ENCODE measurements around the gene TOP1. TPM values are rescaled to one million over a fixed set of nuclear protein-coding genes. Genes with fewer than 3 reads are reported as not detected.

TOP1 gene
- total and polyA plus RNA-seq, 2 donors from 2014 or later: 23.4 to 49.9 TPM

DNA sequence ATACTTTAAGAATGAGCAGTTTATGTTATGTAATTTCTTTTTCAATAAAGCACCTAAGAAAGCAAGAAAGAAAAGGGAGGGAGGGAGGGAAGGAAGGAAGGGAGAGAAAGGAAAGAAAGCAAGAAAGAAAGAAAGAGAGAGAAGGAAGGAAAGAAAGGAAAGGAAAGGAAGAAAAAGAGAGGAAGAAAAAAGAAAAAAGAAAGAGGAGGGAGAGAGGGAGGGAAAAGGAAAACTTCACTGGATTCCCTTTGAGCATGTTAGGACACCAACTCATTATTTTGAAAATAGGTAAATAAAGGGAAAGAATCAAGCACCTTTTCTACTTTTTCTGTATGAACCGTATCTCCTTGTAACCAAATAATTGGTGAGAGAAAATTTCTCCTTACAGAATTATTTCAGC is 32.3 kb upstream of the TOP1 start:
- DNase-seq (no peak), FAIRE-seq (no peak)
- Histone ChIP-seq H3K9ac (ENCODE audit: low read length in 3 of 3) (no peak overlapping the region), H3K27me3 (ENCODE audit: control insufficient read depth, insufficient read depth, low read length) (no peaks in the 10 kb centered on the region), H3K27ac (ENCODE audit: low read depth in 2 of 2, low read length in 2 of 2) (no peak overlapping the region), H3K4me3 (ENCODE audit: low read length in 3 of 3) (no peak overlapping the region), H3K9me3 (ENCODE audit: control insufficient read depth in 2 of 3, insufficient read depth in 1 of 3, low read length in 3 of 3) (no peaks in the 10 kb centered on the region), H3K4me1 (ENCODE audit: control insufficient read depth in 2 of 3, insufficient read depth in 2 of 3, low read depth in 1 of 3, low read length in 3 of 3) (no peaks in the 10 kb centered on the region), H3K36me3 (ENCODE audit: control insufficient read depth in 2 of 3, insufficient read depth in 3 of 3, low read length in 3 of 3) (no peaks in the 10 kb centered on the region)
- no peak for TF ChIP-seq CTCF (IDR thresholded peaks at IDR 0.05; ENCODE audit: borderline replicate concordance, extremely low read depth, insufficient read depth)
- intact Hi-C loops (cut with DNase I): no loop called here

DNA sequence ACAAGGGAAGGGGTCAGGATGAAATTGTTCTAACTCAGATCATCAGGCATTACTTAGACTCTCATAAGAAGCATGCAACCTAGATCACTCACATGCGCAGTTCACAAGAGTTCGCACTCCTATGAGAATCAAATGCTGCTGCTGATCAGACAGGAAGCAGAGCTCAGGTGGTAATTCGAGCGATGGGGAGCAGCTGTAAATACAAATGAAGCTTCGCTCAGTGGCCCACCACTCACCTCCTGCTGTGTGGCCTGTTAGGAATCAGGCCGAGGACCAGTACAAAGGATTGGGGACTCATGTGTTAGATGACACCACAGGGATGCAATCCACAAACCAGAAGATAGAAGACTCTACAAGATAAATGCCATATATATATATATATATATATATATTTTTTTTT is 31.5 kb upstream of the TOP1 start:
- no peak for FAIRE-seq
- no peak overlapping the region for H3K9ac ChIP-seq (ENCODE audit: low read length in 3 of 3)
- no peaks in the 10 kb centered on the region for H3K27me3 ChIP-seq (ENCODE audit: control insufficient read depth, insufficient read depth, low read length)
- H3K36me3 ChIP-seq (ENCODE audit: control insufficient read depth in 2 of 3, insufficient read depth in 3 of 3, low read length in 3 of 3): no peaks in the 10 kb centered on the region
- H3K4me1 ChIP-seq (ENCODE audit: control insufficient read depth in 2 of 3, insufficient read depth in 2 of 3, low read depth in 1 of 3, low read length in 3 of 3): no peaks in the 10 kb centered on the region
- DNase-seq: no peak
- H3K27ac ChIP-seq (ENCODE audit: low read depth in 2 of 2, low read length in 2 of 2): no peak overlapping the region
- no peak for TF ChIP-seq CTCF (IDR thresholded peaks at IDR 0.05; ENCODE audit: borderline replicate concordance, extremely low read depth, insufficient read depth)
- no peaks in the 10 kb centered on the region for H3K9me3 ChIP-seq (ENCODE audit: control insufficient read depth in 2 of 3, insufficient read depth in 1 of 3, low read length in 3 of 3)
- H3K4me3 ChIP-seq (ENCODE audit: low read length in 3 of 3): no peak overlapping the region
- intact Hi-C loops (cut with DNase I): no loop called here

DNA sequence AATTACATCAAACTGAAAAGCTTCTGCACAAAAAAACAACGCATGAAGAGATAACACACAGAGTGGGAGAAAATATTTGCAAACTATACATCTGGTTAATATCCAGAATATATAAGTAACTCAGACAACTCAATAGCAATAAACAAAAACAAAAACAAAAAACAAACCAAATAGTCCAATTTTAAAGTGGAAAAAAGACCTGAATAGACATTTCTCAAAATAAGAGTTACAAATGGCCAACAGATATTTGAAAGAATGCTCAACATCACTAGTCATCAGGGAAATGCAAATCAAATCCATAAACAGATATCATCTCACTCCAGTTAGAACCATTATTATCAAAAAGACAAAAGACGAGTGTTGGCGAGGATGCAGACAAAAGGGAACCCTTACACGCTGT is 28.8 kb upstream of the TOP1 start:
- Histone ChIP-seq H3K27me3 (ENCODE audit: control insufficient read depth, insufficient read depth, low read length) (no peaks in the 10 kb centered on the region), H3K9ac (ENCODE audit: low read length in 3 of 3) (no peak overlapping the region), H3K4me3 (ENCODE audit: low read length in 3 of 3) (no peak overlapping the region), H3K36me3 (ENCODE audit: control insufficient read depth in 2 of 3, insufficient read depth in 3 of 3, low read length in 3 of 3) (no peaks in the 10 kb centered on the region), H3K27ac (ENCODE audit: low read depth in 2 of 2, low read length in 2 of 2) (no peak overlapping the region), H3K4me1 (ENCODE audit: control insufficient read depth in 2 of 3, insufficient read depth in 2 of 3, low read depth in 1 of 3, low read length in 3 of 3) (peaks cover 0 to 4% (median 3%) of the 10 kb centered on the region in 3 donors), H3K9me3 (ENCODE audit: control insufficient read depth in 2 of 3, insufficient read depth in 1 of 3, low read length in 3 of 3) (no peaks in the 10 kb centered on the region)
- FAIRE-seq (no peak), DNase-seq (no peak)
- no peak for TF ChIP-seq CTCF (IDR thresholded peaks at IDR 0.05; ENCODE audit: borderline replicate concordance, extremely low read depth, insufficient read depth)
- intact Hi-C loops (cut with DNase I): no loop called here

- Histone ChIP-seq H3K36me3 (ENCODE audit: control insufficient read depth in 2 of 3, insufficient read depth in 3 of 3, low read length in 3 of 3) (no peaks in the 10 kb centered on the region), H3K27me3 (ENCODE audit: control insufficient read depth, insufficient read depth, low read length) (no peaks in the 10 kb centered on the region), H3K9me3 (ENCODE audit: control insufficient read depth in 2 of 3, insufficient read depth in 1 of 3, low read length in 3 of 3) (no peaks in the 10 kb centered on the region), H3K4me1 (ENCODE audit: control insufficient read depth in 2 of 3, insufficient read depth in 2 of 3, low read depth in 1 of 3, low read length in 3 of 3) (peaks cover 0 to 11% (median 9%) of the 10 kb centered on the region in 3 donors), H3K27ac (ENCODE audit: low read depth in 2 of 2, low read length in 2 of 2) (no peak overlapping the region), H3K9ac (ENCODE audit: low read length in 3 of 3) (no peak overlapping the region), H3K4me3 (ENCODE audit: low read length in 3 of 3) (no peak overlapping the region)
- DNase-seq (no peak), FAIRE-seq (no peak)
- intact Hi-C loops (cut with DNase I): no loop called here
- TF ChIP-seq CTCF (IDR thresholded peaks at IDR 0.05; ENCODE audit: borderline replicate concordance, extremely low read depth, insufficient read depth): no peak
These were observed 28.0 kb upstream of the TOP1 start for GRCh38 chr20:41000628-41001027.
